GM21526 (cell line): ENCODE results near the gene TNFSF10.
"Not testable (repeated sequence)": the region's sequence is repeated elsewhere in the genome, so short reads cannot be mapped to it uniquely, and the experiment has no call there.

Experiments
- ATAC-seq: cut with Tn5 transposase; IDR thresholded peaks from one replicate; pipeline ENCODE4 v1.9.1; 2021; ENCODE audit warnings: moderate library complexity; ENCODE audit not compliant: unreplicated experiment, low FRiP score

Gene TNFSF10

GRCh38 chr3:172522871-172523818, at the start of gene TNFSF10:
Gene TNFSF10 (minus strand): TSS chr3:172523430. CDS start chr3:172523384, 46 bp downstream.
- ATAC-seq = peak; percentile 96

- ATAC-seq = no peak
These were observed 46.1 kb upstream of the TNFSF10 start for GRCh38 chr3:172569128-172570008.

GRCh38 chr3:172568701-172569100, 45.5 kb upstream of the TNFSF10 start:
- no peak for ATAC-seq

- not testable (repeated sequence) for ATAC-seq
These were observed 43.6 kb upstream of the TNFSF10 start for GRCh38 chr3:172566785-172567184.

GRCh38 chr3:172564499-172564898, 41.3 kb upstream of the TNFSF10 start:
- no peak for ATAC-seq

GRCh38 chr3:172562871-172563865, 39.9 kb upstream of the TNFSF10 start:
- no peak for ATAC-seq

GRCh38 chr3:172561897-172562640, 38.8 kb upstream of the TNFSF10 start:
- no peak for ATAC-seq

GRCh38 chr3:172560586-172560985, 37.4 kb upstream of the TNFSF10 start:
- ATAC-seq = no peak

GRCh38 chr3:172560026-172560425, 36.8 kb upstream of the TNFSF10 start:
- no peak for ATAC-seq

GRCh38 chr3:172559020-172559419, 35.8 kb upstream of the TNFSF10 start:
- ATAC-seq = no peak

- ATAC-seq = no peak
These were observed 34.4 kb upstream of the TNFSF10 start for GRCh38 chr3:172557515-172558220.

GRCh38 chr3:172553526-172554252, 30.5 kb upstream of the TNFSF10 start:
- ATAC-seq = no peak

GRCh38 chr3:172552607-172553006, 29.4 kb upstream of the TNFSF10 start:
- no peak for ATAC-seq

- no peak for ATAC-seq
These were observed 28.6 kb upstream of the TNFSF10 start for GRCh38 chr3:172551874-172552273.

GRCh38 chr3:172550347-172550943, 27.2 kb upstream of the TNFSF10 start:
- no peak for ATAC-seq

- ATAC-seq = no peak
These were observed 25.9 kb upstream of the TNFSF10 start for GRCh38 chr3:172549144-172549543.

- ATAC-seq = peak; percentile 45
These were observed 23.5 kb upstream of the TNFSF10 start for GRCh38 chr3:172546628-172547214.
